Ureter (tissue), 1 donor: Measurements from ENCODE around the gene URB2. TPM values are rescaled to one million over a fixed set of nuclear protein-coding genes. Genes with fewer than 3 reads are reported as not detected.
"Not testable (repeated sequence)": the region's sequence is repeated elsewhere in the genome, so short reads cannot be mapped to it uniquely, and the experiment has no call there.

Experiments used
- DNase-seq: peaks from one replicate; pipeline ENCODE4 v3.0.0-alpha.2; 2020; ENCODE audit warnings: low spot score
- total RNA-seq: library from RNA; stranded (reverse); gene quantifications from one replicate; pipeline ENCODE4 v1.2.4, GENCODE V29; 2023
- donor health status: DM: yes; HTN: yes; CAD: no.

Gene URB2
- total RNA-seq, 1 donor from 2014 or later: 15.0 TPM

DNA sequence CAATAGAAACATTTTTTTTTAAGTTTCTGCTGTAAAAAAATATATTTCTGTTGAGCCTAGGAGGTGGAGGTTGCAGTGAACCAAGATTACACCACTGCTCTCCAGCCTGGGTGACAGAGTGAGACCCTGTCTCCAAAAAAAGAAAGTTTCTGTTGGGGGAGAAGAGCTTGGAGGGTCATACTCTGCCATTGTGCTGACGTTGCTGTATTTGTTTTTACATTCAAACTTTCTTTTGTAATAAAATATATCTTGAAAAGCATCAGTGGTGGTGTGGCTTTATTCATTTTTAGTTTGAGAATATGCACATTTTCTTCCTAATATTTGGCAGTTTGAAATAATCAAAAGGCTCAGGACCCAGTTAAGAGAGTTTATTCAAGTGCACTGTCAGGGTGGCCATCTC, 64.6 kb downstream of the URB2 start:
- no peak for DNase-seq

DNA sequence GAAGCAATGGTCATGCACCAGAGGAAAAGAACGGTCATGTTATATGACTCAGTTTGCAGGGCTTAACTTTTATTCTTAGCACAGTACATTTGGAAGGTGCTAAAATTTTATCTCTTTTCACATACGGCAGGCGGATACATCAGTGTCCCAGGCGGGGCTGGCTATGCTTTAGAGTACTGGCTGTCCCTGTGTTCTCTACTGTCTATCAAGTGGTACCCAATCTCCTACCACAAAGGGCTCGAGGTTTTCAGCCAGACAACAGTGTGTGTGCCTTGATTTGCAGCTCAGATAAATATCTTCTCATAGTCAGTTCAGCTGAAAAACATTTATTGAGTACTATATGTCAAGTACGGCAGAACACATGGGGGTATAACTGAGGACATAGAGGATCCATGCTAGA, 65.3 kb downstream of the URB2 start:
- DNase-seq: no peak

DNA sequence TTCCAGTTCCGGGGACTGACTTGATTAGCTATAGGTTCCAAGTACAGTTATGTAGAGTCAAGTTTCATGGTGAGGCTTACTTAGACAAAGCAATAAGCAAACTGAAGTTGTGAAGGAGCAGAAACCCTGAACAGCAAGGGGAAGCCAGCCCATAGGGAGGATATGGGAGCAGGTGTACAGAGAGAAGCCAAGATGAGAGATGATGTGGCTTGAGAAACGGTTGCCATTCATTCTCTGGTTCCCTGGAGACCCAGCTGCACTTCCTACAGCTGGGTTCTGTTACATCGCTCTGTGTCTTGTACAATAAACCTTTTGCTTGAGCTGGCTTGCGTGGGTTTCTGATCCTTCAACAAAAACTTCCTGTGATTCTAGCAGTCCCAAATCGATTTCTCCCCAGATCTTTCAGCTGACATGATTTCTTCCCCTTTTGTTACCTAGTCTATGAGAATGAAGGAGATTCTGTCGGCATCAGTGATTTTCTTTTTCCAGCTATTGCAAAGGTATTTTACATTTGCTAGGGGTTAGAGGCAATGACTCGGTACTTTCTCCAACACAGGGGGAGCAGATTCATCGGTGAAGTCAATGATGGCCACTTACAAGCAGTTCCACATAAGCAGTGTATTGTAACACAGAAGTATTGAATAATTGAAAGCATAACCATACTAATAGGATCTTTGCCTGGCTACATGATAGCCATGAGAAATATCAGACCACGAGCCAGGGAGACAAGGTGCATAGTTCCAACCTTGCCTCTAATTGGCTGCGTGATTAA, 67.3 kb downstream of the URB2 start:
- no peak for DNase-seq

GRCh38 chr1:229694053-229694693, 68.1 kb downstream of the URB2 start:
- DNase-seq: peak; percentile 59

DNA sequence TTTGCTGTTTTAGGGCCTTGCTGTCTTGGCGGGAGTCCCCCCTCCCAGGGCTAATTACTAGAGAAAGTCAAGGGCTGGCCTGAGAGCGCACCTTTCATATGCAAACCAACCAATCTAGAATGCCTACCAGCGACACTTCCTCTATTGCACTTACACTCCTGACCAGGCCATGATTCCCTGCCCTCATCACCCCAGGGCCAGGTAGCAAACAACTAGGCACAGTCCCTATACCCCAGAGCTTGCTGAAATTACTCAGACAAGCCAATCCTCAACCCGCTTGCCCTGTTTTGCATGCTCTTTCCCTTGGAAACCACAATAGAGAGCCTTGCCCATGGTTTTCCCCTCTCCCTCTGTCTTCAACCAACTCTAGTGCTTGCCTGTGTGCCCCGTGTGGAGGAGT, 70.3 kb downstream of the URB2 start:
- no peak for DNase-seq

DNA sequence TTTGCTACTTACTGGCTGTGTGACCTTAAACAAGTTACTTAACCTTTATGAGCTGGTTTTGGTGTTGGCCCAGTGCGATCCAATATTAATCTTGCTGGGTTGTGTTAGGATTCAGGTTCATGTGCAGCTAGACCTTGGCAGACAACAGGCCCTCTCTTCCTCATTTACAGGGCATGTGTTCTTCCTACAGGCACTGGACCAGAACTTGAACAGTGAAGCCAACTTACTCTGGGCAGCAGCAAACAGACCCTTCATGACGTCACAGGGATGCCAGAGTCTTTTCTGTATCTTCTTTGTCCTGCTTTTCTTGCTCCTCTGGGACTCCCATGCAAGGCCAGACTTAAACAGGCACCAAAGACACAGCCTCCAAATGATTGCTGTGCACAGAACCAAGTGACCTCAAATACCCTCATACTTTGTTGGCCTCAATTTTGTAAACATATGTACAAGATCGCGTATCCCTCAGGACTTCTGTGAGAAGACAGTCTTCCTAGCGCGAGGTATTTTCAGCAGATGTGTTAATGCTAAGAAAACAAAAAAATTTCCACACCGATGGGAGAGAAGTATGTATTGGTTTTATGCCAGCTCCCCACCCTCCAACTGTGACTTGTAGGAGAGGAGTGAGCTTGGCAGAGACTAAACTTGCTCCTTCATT, 73.7 kb downstream of the URB2 start:
- DNase-seq: no peak

DNA sequence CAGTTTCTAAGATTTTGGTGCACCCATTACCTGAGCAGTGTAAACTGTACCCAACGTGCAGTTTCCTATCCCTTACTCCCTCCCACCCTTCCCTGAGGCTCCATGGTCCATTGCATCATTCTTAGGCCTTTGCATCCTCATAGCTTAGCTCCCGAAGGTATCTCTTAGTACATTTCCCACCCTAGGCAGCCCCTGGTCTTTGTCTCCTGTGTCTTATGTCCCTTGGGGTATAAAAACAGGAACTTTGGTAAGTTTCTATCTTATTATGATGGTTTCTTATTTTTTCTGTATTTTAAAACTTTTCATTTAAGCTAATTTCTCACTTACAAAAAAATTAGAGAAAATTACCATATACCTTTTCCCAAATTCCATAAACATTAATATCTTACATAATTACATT, 78.1 kb downstream of the URB2 start:
- DNase-seq: no peak

- DNase-seq: not testable (repeated sequence)
Observed at GRCh38 chr1:229705152-229705551, 79.1 kb downstream of the URB2 start.

- not testable (repeated sequence) for DNase-seq
Observed at GRCh38 chr1:229707127-229707526, 81.1 kb downstream of the URB2 start.

DNA sequence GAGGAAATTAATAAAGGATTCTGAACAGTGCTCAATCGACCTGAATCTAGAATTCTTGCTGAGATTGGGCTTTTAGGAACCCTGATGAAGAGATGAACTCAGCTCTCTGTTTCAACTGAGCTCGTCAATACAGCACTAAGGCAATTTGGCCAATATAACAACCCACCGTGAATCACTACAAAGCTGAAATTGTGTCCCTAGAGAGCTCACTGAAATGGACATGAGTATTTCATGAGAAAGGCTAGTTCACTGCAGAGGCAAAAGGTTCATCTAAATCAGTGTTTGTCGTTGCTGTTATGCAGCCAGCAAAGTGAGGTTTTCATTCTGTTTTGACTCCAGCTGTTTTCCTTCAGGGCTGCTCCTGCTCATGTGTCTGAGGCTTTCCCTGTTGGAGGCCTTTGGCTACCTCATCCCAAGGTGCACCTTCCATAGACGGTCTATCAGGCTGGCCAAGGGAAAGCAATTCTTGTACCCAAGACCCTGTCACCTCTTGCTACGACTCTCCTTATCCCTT, 83.5 kb downstream of the URB2 start:
- no peak for DNase-seq

Other genes starting within 250 kb of the URB2 start
- 9.5 TPM for gene ACTA1, start 192.2 kb upstream of the URB2 start, total RNA-seq
- gene NUP133, start 117.9 kb upstream of the URB2 start, total RNA-seq: 39.7 TPM
- 13.7 TPM for gene ABCB10, start 67.5 kb upstream of the URB2 start, total RNA-seq
- 26.9 TPM for gene TAF5L, start 125 bp upstream of the URB2 start, total RNA-seq